Hepatocyte (in vitro differentiated cells): ENCODE data around the gene PTPN13.

ENCODE experiments used
- EZH2phosphoT487 ChIP-seq: fragments of 200-600 bp; sonication (generic); IDR thresholded peaks from one replicate; pipeline ENCODE4 v1.6.1; 2018; ENCODE audit warnings: antibody characterized with exemption, mild to moderate bottlenecking, low read depth, moderate library complexity; ENCODE audit not compliant: unreplicated experiment, severe bottlenecking
- TF ChIP-seq, protein P1 (sequence below): fragments of 200-600 bp; sonication (generic); IDR thresholded peaks from 2 replicates; pipeline ENCODE4 v1.5.1; 2016; ENCODE audit warnings: antibody characterized with exemption, mild to moderate bottlenecking; ENCODE audit not compliant: poor library complexity

DNA sequence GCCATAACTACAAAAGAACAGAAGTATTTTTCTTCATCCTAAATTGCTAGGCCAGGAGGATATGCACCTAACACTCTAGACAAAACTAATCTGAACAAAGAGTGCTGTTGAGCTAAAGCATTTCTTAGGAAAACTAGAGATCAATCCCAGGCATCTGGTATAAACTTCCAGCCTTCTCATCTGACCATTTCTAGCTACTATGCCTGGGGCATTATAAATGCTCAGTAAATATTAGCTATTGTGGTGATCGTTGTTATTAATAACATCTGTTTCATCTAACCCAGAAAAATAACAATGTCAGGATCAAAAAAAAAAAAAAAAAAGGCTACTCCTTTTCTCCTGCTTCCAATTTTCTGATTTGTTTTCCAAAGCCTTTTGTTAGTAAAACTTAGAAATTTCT is 262.8 kb downstream of the PTPN13 start:
- TF ChIP-seq, protein P1, sequence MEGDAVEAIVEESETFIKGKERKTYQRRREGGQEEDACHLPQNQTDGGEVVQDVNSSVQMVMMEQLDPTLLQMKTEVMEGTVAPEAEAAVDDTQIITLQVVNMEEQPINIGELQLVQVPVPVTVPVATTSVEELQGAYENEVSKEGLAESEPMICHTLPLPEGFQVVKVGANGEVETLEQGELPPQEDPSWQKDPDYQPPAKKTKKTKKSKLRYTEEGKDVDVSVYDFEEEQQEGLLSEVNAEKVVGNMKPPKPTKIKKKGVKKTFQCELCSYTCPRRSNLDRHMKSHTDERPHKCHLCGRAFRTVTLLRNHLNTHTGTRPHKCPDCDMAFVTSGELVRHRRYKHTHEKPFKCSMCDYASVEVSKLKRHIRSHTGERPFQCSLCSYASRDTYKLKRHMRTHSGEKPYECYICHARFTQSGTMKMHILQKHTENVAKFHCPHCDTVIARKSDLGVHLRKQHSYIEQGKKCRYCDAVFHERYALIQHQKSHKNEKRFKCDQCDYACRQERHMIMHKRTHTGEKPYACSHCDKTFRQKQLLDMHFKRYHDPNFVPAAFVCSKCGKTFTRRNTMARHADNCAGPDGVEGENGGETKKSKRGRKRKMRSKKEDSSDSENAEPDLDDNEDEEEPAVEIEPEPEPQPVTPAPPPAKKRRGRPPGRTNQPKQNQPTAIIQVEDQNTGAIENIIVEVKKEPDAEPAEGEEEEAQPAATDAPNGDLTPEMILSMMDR = no peak
- TF ChIP-seq EZH2phosphoT487 = no peak
